Dendritic cell treated with granulocyte-macrophage colony-stimulating factor and Interleukin-4, amounts not matched to agents 40 ng/mL and 50 ng/mL, for 4 days (primary cell): ENCODE measurements around the gene RASA3.

Experiments
- H3K27ac Mint-ChIP-seq: one replicate; pipeline ENCODE4 v1.8.0; 2022; ENCODE audit warnings: mild to moderate bottlenecking, mixed read lengths
- H3K27me3 Mint-ChIP-seq: one replicate; pipeline ENCODE4 v1.8.0; 2022; ENCODE audit warnings: mild to moderate bottlenecking, mixed read lengths
- H3K36me3 Mint-ChIP-seq: one replicate; pipeline ENCODE4 v1.8.0; 2022; ENCODE audit warnings: low read depth, mixed read lengths
- H3K4me1 Mint-ChIP-seq: one replicate; pipeline ENCODE4 v1.8.0; 2022; ENCODE audit warnings: low read depth, mixed read lengths
- H3K4me3 Mint-ChIP-seq: one replicate; pipeline ENCODE4 v1.8.0; 2022; ENCODE audit warnings: mild to moderate bottlenecking, moderate library complexity, mixed read lengths
- H3K9me3 Mint-ChIP-seq: one replicate; pipeline ENCODE4 v1.8.0; 2022; ENCODE audit warnings: mixed read lengths
- intact Hi-C: fragments of 100-400 bp; cut with micrococcal nuclease; formaldehyde crosslinking; loops from one replicate; pipeline ENCODE4 v1.15.0; 2022

Gene RASA3

GRCh38 chr13:113971471-113972231 is 160.8 kb downstream of the RASA3 start:
- Mint-ChIP-seq H3K27ac (no peak overlapping the region), H3K36me3 (peaks cover 41% of the 10 kb centered on the region), H3K27me3 (no peaks in the 10 kb centered on the region), H3K4me1 (peaks cover 1% of the 10 kb centered on the region), H3K9me3 (no peaks in the 10 kb centered on the region), H3K4me3 (no peak overlapping the region)
- intact Hi-C loops = no loop called here

- Mint-ChIP-seq H3K27me3 (no peaks in the 10 kb centered on the region), H3K4me3 (no peak overlapping the region), H3K9me3 (no peaks in the 10 kb centered on the region), H3K27ac (no peak overlapping the region), H3K36me3 (peaks cover 34% of the 10 kb centered on the region), H3K4me1 (no peaks in the 10 kb centered on the region)
- intact Hi-C loops = no loop called here
Measured at GRCh38 chr13:113970810-113971470, 161.5 kb downstream of the RASA3 start.

DNA sequence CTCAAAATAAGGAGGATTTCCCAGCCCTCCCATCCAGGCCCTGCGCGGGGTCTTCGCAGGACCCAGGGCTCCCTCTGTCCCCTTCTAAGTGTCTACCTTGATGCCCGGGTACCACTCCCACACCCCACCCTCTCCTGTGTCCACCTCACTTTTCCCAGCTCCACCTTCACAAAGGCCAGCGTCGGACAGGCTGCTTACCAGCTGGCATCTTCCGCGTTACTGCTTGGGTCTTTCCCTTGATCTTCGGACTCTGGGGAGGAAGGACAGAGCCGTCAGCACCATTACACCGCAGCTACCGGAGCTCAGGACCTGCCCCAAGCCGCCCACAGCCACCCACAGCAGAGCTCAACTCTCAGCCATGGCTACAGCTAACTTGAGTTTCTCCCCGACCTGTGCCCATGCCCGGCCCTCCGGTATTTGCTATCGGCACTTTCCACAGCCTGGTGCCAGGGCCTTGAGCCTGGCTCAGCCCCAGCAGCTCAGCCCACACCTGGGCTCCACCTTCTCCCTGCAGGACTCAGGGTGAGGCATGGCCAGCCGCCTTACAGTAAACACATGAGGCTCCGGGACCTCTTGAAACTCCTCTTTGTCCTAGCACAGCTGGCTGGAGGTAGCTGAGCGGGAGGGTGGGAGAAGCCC is 162.3 kb downstream of the RASA3 start:
- Mint-ChIP-seq H3K27ac (no peak overlapping the region), H3K36me3 (peaks cover 26% of the 10 kb centered on the region), H3K27me3 (no peaks in the 10 kb centered on the region), H3K4me3 (no peak overlapping the region), H3K9me3 (no peaks in the 10 kb centered on the region), H3K4me1 (no peaks in the 10 kb centered on the region)
- intact Hi-C loops = no loop called here

DNA sequence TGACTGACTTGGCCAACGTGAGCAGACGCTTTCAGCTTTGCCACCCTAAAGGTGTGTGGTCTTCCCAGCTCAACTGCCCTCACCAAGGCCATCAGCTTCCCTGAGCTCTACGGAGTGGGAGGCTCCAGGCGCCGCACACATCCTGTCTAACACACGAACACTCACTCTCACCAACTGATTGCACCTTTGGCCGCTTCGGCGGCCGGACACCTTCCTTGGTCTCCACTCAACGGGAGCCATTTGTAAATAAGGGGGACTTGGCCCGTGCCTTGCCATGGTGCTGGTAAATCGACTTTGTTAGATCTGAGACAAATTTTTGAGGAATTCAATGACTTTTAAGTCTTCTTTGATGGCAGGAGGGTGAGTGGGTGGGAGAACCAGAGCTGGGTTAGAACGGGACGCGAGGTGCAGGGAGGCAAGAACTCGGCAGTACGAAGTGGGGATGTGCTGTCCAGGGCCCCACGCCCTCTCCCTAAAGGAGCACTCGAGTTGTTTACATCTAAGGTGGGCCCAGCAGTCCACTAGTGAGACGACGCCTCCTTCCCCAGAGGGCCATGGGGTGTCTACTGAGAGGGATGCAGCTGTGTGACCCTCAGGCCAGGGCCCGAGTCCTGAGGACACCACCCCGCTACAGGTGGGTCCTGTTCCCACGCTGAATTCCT is 163.0 kb downstream of the RASA3 start:
- Mint-ChIP-seq H3K36me3 (peaks cover 19% of the 10 kb centered on the region), H3K4me3 (no peak overlapping the region), H3K9me3 (no peaks in the 10 kb centered on the region), H3K27me3 (no peaks in the 10 kb centered on the region), H3K4me1 (no peaks in the 10 kb centered on the region), H3K27ac (no peak overlapping the region)
- intact Hi-C loops = no loop called here

- no peaks in the 10 kb centered on the region for H3K9me3 Mint-ChIP-seq
- H3K4me3 Mint-ChIP-seq = no peak overlapping the region
- H3K4me1 Mint-ChIP-seq = no peaks in the 10 kb centered on the region
- H3K36me3 Mint-ChIP-seq = peaks cover 12% of the 10 kb centered on the region
- no peak overlapping the region for H3K27ac Mint-ChIP-seq
- no peaks in the 10 kb centered on the region for H3K27me3 Mint-ChIP-seq
- intact Hi-C loops = no loop called here
Measured at GRCh38 chr13:113968463-113969310, 163.7 kb downstream of the RASA3 start.

DNA sequence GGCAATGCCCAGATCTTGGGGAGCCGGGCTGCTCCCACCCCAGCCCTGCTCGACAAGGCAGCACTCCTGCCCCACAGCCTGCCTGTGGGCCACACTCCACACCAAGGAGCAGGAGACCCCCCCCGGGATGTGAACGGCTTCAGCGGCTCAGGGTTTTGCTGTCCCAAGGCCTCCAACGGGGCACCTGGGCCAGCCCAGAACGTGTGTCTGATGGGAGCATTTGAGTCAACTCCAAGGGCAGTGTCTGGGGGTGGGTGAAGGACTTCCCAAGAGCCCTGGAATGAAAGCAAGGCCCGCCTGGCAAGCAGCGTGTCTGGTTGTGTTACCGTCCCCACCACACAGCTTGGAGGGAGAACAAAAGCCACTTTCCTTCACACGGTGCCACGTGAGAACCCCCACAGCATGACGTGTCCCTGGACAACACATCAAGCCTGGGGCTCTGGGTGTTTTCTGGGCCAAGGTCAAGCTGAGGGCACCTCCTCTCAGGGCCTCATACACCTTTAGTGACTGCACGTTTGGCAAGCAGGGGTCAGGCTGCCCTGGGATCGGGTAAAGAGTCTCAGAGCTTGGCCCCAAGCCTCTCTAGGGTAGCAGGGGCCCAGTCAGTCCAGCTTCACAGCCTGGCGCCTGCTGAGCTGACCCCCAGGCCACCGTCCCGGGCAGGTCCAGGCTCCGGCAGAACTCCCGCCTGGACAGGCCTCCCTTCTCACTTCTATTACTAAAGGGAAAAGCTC is 164.5 kb downstream of the RASA3 start:
- no peak overlapping the region for H3K27ac Mint-ChIP-seq
- intact Hi-C loops = no loop called here
- H3K27me3 Mint-ChIP-seq = no peaks in the 10 kb centered on the region
- no peaks in the 10 kb centered on the region for H3K9me3 Mint-ChIP-seq
- H3K36me3 Mint-ChIP-seq = peaks cover 6% of the 10 kb centered on the region
- H3K4me3 Mint-ChIP-seq = no peak overlapping the region
- H3K4me1 Mint-ChIP-seq = no peaks in the 10 kb centered on the region

DNA sequence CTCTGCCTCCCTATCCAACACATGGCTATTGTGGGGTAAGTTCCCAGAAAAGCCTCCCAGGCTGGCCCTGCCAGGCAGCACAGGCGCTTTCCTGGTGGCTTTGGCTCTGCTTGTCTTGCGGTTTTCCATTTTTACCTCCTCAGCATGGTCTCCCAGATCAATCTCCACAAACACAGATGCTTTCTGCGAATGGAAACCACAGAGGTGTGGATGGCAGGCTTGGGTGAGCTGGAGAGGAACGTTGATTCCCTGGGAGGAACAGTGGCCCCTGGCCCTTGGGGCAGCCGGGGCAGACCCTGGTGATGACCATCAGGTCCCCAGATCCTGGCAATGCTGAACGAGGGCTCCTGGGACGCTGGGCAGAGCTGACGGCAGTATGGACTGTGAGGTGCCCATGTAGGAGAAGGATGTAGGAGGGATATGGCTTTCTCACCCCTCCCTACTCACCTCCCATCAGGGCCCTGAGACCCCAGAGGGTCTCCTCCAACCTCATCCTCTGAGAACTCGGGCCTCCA is 165.2 kb downstream of the RASA3 start:
- Mint-ChIP-seq H3K27ac (no peak overlapping the region), H3K36me3 (peaks cover 3% of the 10 kb centered on the region)

DNA sequence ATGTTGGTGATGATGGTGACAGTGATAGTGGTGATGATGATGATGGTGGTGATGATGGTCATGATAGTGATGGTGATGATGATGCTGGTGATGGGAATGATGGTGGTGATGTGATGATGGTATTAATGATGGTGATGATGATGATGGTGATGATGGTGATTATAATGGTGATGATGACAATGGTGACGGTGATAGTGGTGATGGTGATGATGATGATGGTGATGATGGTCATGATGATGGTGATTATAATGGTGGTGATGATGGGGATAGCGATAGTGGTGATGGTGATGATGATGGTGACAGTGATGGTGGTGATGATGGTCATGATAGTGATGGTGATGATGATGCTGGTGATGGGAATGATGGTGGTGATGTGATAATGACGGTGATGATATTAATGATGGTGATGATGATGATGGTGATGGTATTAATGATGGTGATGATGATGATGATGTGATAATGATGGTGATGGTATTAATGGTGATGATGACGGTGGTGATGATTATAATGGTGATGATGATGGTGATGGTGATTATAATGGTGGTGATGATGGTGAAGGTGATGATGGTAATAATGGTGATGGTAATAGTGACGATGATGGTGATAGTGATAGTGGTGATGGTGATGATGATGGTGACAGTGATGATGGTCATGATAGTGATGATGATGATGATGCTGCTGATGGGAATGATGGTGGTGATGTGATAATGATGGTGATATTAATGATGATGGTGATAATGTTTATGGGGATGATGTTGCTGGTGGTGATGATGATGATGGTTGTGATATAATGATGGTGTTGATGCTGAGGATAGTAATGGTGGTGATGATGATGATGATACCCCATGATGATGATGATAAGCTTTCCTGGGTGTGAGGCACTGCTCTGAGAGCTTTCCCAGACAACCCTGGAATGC is 166.2 kb downstream of the RASA3 start:
- Mint-ChIP-seq H3K4me1 (no peaks in the 10 kb centered on the region), H3K36me3 (no peaks in the 10 kb centered on the region), H3K27me3 (no peaks in the 10 kb centered on the region), H3K4me3 (no peak overlapping the region), H3K27ac (no peak overlapping the region), H3K9me3 (no peaks in the 10 kb centered on the region)
- intact Hi-C loops = no loop called here

More for the DNA sequence above, 165.2 kb downstream of the RASA3 start:
- Mint-ChIP-seq H3K27me3 (no peaks in the 10 kb centered on the region), H3K9me3 (no peaks in the 10 kb centered on the region), H3K4me3 (no peak overlapping the region), H3K4me1 (no peaks in the 10 kb centered on the region)
- intact Hi-C loops = no loop called here

- intact Hi-C loops = no loop called here
- no peaks in the 10 kb centered on the region for H3K4me1 Mint-ChIP-seq
- H3K4me3 Mint-ChIP-seq = no peak overlapping the region
- H3K36me3 Mint-ChIP-seq = no peaks in the 10 kb centered on the region
- H3K27me3 Mint-ChIP-seq = no peaks in the 10 kb centered on the region
- peaks cover 2% of the 10 kb centered on the region for H3K9me3 Mint-ChIP-seq
- no peak overlapping the region for H3K27ac Mint-ChIP-seq
Measured at GRCh38 chr13:113965383-113965874, 167.0 kb downstream of the RASA3 start.

- H3K36me3 Mint-ChIP-seq = no peaks in the 10 kb centered on the region
- intact Hi-C loops = no loop called here
- no peaks in the 10 kb centered on the region for H3K4me1 Mint-ChIP-seq
- H3K9me3 Mint-ChIP-seq = peaks cover 10% of the 10 kb centered on the region
- H3K27ac Mint-ChIP-seq = no peak overlapping the region
- no peak overlapping the region for H3K4me3 Mint-ChIP-seq
- H3K27me3 Mint-ChIP-seq = no peaks in the 10 kb centered on the region
Measured at GRCh38 chr13:113964251-113964995, 168.0 kb downstream of the RASA3 start.

GRCh38 chr13:113963376-113963775 is 169.0 kb downstream of the RASA3 start:
- intact Hi-C loops = no loop called here
- no peaks in the 10 kb centered on the region for H3K36me3 Mint-ChIP-seq
- H3K9me3 Mint-ChIP-seq = peaks cover 18% of the 10 kb centered on the region
- H3K27ac Mint-ChIP-seq = no peak overlapping the region
- no peaks in the 10 kb centered on the region for H3K27me3 Mint-ChIP-seq
- H3K4me3 Mint-ChIP-seq = no peak overlapping the region
- no peaks in the 10 kb centered on the region for H3K4me1 Mint-ChIP-seq
